DMS53 treated with DMSO at 0.1 percent for 48 hours (cell line): ENCODE data around the gene ZNF398.

Experiments used
- DNase-seq: peaks from one replicate; lab custom pipeline; 2025; ENCODE audit not compliant: unreplicated experiment; lab: John Stamatoyannopoulos, UW

Gene ZNF398

DNA sequence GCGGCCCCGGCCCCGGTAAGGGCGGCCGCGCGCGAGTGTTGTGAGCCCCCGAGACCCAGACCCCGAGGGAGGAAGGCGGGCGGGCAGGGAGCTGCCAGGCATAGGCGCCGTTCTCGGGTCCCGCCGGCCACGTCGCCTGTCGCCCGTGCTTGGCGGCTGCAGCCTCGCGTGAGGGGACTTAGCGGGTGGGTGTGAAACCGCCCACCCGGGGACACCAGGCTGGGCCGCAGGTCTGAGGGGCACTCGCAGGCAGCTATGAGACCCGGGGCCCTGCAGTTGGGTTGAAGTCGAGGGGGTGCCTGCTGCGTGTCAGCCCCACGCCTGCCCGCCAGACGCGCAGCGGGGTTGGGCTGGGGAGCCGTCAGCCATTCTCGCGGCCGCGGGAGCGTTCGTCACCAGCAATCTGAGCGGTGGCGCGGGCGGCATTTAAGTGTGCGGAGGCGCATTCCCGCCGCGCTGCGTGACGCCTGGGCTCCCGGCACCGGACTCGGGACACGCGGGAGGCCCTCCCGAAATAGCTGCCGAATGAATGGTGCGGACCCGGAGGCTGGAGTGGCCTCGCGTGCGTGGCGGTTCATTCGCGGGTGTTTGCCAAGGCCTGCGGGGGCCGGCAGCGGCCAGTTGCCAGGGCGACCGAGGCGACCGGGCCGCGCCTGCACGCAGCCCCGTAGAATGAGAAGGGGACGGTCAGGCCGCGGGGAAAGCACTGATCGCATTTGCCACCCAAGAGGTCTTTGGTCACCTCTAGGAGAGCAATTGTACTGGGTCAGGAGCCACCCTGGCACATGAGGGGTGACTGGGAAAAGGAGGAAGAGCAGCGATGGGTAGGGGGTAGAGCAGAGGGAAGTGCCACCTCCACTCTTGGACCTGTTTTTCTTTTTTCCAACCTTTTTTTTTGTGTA is 750 bp downstream of the ZNF398 start:
- DNase-seq: peak; percentile 30

DNA sequence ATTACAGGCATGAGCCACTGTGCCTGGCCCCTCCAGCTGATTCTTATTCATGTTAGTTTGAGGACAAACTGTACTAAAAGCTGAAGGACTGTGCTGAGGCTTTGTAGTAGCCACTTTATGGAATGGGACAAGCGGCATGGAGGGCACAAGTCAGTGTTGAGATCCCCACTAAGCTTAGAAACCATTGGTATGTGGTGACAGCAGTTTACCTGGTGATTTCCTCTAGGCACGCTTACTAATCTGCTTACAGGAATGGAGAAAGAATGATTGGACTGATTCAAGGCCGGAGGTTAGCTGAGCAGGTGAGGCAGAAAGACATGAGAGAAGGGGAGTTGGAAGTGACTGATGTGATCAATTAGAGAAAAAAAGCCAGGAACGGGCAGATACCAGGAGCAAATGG is 3.7 kb downstream of the ZNF398 start:
- DNase-seq: no peak

DNA sequence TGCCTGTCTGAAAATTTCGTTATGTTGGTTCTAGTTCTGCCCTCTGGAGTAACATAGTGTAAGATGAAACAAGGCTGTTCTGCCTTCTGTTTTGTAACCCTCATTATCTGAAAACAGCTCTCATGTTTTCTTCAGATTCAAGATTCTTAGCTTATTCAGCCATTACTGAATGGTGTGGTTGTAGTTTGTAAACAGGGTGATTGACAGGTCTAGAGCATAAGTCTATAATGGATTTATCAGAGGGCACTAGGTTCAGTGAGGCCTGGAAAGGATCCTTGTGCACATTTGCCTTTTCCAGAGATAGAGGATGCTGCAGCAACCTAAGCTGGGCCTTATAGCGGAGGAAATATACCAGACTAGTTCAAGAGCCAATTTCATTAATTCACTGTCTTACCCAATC is 6.1 kb downstream of the ZNF398 start:
- DNase-seq: no peak

GRCh38 chr7:149154056-149154455 is 6.8 kb downstream of the ZNF398 start:
- DNase-seq: no peak

DNA sequence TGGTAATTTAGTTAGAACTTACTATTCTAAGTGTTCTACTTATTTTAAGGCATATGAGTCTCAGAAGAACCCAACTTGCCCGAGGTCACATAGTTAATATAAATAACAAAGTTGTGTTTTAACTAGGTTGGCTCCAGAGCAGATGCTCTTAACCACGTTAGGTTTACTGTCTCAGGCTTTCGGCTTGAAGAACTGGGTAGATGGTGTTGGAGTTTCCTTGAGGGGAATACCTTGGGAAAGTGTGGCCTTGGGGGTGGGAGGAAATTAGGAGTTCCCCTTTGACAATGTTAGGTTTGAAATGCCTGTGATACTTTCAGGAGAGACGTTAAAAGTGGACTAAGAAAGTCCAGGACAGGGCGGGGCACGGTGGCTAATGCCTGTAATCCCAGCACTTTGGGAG is 9.6 kb downstream of the ZNF398 start:
- DNase-seq: no peak

DNA sequence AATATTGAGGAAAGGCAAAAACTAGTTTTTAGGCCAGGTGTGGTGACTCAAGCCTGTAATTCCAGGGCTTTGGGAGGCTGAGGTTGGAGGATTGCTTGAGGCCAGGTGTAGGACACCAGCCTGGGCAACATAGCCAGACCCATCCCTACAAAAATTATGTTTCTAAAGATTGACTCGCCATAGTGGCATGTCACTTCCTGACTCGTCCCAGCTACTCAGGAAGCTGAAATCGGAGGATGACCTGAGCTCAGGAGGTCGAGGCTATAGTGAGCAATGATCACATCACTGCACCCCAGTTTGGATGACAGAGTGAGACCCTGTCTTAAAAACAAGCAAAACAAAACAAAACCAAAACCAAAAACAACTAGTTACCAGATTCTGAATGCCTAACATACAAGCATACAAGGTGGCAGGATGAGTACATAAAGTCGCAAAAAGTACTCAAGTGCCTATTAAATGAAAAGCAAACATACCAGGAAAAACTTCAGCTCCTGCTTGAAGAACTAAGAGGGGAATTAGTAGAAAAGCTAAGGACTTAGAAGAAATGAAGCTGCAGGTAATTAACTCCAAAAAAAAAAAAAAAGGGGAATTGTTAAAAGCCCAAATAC is 14.1 kb downstream of the ZNF398 start:
- no peak for DNase-seq

GRCh38 chr7:149166142-149166541 is 18.9 kb downstream of the ZNF398 start:
- no peak for DNase-seq

GRCh38 chr7:149166630-149167352 is 19.5 kb downstream of the ZNF398 start:
- no peak for DNase-seq

GRCh38 chr7:149171892-149172533 is 24.8 kb downstream of the ZNF398 start:
- DNase-seq: peak; percentile 31

DNA sequence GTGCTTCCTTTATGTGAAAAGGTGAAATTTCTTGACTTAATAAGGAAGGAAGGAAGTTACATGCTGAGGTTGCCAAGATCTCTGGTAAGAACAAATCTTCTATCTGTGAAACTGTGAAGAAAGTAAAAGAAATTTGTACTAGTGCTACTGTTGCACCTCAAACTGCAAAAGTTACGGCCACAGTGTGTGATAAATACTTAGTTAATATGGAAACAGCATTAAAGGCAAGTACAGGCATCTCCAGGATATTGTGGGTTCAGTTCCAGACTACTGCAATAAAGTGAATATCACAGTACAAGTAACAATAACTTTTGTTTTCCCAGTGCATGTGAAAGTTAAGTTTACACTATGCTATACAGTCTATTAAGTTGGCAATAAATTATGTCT is 25.3 kb downstream of the ZNF398 start:
- no peak for DNase-seq

GRCh38 chr7:149175150-149175549 is 27.9 kb downstream of the ZNF398 start:
- DNase-seq: no peak

DNA sequence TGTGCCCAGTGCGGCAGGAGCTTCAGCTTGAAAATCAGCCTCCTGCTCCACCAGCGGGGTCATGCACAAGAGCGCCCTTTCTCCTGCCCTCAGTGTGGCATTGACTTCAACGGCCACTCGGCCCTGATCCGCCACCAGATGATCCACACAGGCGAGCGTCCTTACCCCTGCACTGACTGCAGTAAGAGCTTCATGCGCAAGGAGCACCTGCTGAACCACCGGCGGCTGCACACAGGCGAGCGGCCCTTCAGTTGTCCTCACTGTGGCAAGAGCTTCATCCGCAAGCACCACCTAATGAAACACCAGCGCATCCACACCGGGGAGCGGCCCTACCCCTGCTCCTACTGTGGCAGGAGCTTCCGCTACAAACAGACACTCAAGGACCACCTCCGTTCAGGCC is 32.0 kb downstream of the ZNF398 start:
- DNase-seq: no peak

DNA sequence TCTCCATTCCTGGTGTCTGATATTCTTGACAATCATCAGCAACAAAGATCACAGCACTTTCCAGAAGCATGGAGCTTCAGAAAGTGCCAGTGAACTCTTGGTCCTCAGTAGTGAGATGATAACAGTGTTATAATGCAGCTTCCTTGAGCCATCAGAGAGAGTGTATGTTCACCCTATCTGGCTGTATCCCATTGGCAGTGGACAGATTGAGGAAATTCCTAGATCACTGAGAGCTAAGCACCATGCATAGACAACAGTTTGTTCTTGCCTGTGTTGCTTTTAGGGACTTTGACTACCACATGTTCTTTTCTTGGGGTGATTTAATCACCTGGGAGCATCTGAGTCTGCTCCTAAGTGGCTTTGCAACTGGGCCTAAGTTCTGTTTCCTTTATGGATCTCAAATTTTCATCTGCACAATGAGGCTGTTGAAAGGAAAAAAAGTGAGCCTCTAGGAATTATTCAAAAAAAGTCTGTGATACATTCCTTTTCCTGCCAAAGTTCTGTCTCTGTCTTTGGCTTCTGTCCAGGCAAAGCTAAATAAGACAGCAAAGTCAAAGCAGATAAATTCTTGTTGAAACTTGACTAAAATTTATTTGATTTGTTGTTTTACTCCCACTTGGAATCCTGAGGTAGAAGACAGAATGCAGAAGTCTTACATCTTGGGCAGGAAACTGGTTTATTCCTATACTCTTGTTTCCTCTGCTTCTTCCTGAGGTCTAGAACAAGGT is 33.6 kb downstream of the ZNF398 start:
- DNase-seq: no peak

- no peak for DNase-seq
Measured at GRCh38 chr7:149181450-149181790, 34.2 kb downstream of the ZNF398 start.

DNA sequence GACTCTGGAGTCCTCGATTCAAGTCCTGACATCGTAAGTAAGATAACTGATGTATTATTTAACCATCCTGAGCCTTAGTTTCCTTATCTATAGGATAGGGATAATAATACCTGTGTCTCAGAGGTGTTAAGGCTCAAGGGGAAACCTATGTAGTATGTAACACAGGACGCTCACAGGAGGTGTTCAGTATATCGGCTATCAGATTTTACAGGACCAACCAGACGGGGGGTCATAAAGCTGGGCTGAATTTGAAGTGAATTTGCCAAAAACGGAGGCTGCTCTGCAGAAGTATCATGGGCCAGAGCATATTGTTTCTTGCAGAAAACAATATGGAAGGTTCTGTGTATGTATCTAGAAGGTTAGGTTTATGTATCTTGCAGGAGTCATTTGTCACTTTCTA is 37.0 kb downstream of the ZNF398 start:
- DNase-seq: no peak

DNA sequence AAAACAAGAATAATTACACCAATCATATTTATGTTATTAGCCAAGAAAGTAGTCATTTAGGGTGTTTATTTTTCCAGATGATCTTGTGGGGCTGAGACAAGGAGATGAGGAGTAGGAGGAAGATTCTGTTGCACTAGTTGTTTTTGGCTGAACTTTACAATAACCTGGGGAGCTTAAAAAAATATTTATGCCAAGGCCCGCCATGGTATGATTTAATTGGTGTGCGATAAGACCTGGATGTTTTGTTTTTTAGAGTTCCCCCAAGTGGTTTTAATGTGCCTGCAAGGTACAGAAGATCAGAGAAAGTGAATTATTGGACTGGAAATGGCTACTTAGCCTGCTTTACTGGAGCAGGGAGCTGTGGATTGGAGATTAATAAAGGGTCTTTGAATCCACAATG is 41.0 kb downstream of the ZNF398 start:
- DNase-seq: no peak

DNA sequence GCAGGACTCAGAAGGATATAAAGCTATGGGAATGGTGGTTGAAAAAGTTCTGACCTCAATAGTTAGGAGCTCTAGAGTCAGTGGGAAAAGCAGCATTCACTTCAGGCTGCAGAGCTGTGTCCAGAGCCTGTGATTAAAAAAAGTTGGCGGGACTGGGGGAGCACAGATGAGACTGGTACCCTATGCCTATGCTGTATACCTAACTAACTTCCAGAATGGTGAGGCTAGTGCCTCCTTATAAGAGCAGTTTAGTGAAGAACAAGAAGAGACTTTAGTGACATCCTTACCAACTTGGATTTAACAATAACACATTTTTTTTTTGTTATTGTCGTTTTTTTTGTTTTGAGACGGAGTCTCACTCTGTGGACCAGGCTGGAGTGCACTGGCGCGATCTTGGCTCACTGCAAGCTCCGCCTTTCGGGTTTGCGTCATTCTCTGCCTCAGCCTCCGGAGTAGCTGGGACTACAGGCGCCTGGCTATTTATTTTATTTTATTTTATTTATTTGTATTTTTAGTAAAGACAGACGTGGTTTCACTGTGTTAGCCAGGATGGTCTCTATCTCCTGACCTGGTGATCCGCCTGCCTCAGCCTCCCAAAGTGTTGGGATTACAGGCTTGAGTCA is 41.5 kb downstream of the ZNF398 start:
- DNase-seq: no peak

DNA sequence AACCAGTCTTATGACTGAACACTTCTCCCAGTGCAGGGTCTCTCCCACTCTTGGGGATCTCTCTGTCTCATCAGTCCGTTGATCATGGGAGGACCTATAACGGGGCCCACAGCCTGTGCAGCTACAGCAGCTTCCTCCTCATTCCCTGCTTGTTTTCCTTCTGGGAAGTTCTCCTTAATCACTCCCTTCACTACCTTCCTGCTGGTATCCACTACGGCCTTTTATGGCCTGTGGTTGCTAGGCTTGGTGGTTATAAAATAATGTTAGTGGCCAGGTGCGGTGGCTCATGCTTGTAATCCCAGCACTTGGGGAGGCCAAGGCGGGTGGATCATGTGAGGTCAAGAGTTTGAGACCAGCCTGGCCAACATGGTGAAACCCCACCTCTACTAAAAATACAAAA is 44.6 kb downstream of the ZNF398 start:
- no peak for DNase-seq

DNA sequence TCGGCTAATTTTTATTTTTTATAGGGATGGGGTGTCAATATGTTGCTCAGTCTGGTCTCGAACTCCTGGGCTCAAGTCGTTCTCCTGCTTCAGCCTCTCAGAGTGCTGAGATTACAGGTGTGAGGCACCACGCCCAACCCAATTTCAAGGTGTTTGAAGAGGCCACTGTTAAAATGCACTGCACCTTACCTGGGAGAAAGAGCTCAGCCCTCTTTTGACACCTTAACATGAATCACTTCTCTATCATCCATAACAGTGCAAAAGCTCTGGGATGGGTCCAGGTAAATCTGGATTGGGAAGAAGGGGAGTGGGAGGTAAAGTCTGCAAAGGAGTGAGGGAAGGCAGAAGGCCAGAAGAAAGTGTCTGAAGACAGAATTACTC is 47.5 kb downstream of the ZNF398 start:
- no peak for DNase-seq
